Activated CD4-positive, alpha-beta T cell treated with anti-CD3 and anti-CD28 coated beads for 4 hours (primary cell): Measurements from ENCODE around the gene B9D1.

ENCODE experiments used
- DNase-seq, 2 donors: peaks; one replicate each; pipeline ENCODE4 v3.0.0-alpha.2; 2020

Gene B9D1

DNA sequence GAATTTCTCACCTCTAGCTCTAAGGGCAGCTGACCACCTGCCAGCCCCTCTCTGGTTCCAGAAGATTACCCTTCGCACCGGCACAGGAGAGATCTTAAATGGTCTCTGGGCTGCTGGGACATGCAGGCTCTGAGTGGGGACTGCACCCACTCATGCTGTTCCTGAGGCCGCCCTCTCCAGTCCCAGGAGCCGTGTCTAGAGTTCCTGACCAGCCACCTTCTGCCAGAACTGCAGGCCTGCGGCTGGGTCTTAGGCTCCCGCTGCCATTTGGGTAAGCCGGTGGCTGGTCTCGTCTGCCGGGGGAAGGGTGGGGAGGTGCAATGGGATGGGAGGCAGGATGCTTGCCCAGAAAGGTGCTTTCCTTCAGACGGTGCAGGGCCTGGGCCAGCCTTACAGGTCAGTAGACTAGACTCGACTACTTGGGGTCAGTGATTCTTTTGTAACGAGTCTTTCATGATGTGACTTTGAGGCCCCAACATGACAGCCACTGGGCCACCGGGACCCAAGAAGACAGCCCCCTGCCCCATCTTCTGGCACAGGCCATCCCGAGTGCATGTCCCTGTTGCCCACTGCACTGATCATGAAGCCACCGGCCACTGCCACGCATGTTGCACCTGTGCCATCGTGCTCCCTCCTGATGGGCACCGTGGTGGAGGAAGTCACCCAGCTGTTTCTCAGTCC lies 26.4 kb downstream of the B9D1 start:
- no peak for DNase-seq

DNA sequence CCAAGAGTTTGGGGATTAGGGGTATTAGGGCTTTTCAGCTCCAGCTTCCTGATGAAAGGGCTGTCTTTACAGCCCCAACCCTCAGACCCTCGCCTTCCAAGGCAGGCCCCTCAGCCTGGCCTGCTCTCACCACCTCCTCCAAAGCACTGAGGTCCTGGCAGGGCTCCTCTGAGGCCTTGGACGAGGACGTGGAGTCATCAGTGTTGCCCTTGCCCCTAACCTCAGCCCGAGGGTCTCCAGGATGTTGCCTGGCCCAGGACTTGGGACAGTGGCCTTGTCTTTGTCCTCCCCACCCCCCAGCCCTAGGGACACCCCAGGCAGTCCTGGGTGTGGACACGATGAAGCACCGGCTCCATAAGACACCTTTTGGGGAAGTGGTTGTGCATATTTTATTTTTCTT lies 28.2 kb downstream of the B9D1 start:
- no peak for DNase-seq

DNA sequence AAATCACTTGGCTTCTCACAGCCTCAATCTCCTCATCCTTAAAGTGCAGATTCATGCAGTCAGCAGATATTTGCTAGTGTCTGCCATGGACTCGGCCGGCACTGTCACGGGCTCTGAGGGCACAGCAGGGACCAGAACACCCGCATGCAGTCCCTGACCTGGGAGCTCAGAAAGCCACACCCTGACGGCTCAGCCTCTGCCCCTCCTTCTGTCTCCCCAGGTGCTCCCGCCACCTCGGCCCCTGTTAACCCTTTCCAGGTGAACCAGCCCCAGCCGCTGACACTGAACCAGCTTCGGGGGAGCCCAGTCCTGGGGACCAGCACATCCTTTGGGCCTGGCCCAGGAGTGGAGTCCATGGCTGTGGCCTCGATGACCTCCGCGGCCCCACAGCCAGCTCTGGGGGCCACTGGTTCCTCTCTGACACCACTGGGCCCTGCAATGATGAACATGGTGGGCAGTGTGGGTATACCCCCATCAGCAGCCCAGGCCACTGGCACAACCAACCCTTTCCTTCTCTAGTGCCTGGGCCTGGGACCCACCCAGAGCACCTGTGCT lies 28.7 kb downstream of the B9D1 start:
- DNase-seq, result no peak

DNA sequence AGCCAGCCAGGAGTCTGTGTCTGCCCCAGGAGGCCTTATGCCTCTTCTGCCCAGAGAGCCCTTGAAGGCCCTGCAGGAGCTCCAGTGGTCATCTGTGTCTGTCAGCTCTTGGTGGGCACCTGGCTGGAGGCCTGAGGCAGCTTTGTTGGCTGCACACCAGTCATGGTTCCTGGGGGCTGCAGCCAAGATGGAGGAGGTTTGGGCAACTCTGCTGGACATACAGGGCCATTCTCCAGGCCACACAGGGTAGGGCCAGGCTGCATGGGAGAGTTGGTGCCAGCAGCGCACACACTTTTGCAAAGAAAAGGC lies 29.4 kb downstream of the B9D1 start:
- DNase-seq, result no peak

DNA sequence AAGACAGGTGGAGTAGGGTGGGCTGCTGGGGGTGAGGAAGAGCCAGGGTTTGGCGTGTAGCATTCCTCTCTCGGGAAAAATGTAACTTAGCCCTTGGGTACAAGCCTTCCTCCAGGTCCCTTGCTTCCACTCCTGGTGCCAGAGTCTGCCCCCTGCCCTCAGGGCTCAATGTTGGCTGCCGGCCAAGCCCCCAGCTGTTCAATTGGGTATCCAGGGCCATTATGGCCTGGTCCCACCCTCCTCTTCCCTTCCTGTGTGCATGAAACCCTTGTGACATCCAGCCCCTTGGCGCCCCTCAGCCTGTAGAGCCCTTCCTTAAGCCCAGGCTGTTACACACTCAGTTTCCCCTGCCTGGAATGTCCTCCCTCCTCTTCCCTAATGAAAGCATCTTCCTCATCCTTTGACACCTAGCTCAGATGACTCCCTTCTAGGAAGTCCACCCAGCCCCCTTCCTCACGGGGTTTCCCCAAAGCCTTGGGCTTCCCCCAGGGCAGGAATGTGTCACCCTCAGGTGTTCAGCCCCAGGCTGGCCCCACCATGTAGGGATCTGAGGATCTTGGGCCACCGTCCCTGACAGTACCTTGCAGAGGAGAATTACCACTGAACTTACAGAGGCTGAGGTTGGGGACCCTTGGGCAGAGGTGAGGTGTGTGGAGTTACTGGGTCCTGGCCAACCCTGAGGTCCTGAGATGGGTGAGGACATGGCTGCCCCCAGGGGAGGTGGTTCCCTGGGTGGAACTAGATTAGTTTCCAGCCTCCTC lies 30.0 kb downstream of the B9D1 start:
- DNase-seq, result no peak

DNA sequence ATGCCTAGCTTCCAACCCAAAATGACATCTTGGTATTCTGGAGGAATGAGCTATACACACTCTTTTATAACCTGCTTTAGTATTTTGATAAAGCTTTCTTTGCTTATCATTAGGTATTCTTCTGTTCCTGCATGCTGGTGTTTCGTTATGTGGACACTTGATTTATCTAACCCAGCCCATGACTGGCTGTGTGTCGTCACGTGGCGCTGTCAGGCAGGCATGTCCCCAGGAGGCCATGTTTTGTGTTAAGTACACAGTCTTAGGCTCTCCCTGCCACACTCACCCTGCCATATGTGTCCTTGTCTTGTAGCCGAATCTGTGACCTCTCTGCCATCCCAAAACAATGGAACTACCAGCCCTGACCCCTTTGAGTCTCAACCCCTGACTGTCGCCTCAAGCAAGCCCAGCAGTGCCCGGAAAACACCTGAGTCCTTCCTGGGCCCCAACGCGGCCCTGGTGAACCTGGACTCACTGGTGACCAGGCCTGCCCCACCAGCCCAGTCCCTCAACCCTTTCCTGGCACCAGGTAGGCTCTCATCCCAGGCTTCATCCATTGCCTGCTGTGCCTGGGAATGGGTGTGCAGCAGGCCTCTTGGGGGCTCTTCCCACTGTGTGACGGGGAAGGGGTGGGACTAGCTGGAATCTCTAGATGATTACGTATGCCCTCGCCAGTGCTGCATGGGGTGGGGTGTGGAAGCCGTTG lies 30.8 kb downstream of the B9D1 start:
- no peak for DNase-seq

DNA sequence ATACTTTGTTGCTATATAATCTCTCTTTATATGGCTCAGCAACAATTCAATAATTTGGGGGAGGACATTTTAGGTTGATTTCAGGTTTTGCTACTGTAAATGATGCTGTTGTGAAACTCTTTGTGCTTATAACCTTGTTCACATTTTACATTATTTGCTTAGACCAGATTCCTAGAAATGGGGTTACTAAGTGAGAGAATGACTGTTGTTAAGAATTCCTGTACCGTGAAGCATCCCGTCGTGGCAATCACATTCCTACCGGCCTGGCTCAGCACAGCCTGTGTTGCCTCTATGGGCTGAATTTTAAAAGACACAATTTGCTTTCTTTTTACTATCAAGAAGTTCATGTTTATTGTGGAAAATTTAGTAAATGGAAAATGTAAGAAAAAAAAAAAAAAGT lies 31.4 kb downstream of the B9D1 start:
- no peak for DNase-seq

DNA sequence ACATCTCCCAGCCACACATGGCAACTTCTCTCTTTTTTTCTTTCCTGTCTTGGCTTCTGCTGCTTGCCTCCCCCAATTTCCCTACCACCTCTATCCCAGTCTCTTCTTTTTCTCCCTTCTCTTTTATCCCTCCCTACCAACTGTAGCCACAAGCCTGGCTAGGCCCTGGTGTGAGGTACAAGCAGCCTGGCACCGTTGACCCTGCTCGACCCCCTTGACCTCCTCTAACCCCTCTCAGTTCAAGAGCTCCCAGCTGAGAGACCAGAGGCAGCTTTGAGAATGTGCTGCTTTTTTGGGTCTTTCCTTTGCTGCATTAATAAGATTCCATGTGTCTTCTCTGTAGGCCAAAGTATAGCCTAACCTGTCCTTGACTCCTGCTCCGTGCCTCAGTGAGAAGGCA lies 32.3 kb downstream of the B9D1 start:
- DNase-seq, result no peak

DNA sequence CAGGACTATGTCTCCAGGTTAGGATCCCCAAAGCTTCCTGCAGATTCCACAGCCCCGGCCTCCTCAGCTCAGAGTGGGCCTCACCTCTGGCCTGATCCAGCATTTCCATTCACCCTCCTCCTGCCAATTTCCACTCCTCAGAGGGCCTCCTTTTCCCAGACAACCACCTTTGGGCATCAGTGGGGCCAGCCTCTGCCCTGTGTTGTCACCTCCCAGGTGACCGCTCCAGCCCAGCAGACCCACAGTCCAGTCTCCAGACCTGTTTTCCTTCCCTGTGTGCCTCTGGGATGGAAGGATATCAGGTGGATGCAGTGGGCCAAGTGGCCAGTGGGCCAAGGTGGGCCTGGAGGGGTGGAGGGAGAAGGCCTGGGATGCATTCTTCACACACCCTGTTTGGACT lies 32.7 kb downstream of the B9D1 start:
- DNase-seq, result no peak

DNA sequence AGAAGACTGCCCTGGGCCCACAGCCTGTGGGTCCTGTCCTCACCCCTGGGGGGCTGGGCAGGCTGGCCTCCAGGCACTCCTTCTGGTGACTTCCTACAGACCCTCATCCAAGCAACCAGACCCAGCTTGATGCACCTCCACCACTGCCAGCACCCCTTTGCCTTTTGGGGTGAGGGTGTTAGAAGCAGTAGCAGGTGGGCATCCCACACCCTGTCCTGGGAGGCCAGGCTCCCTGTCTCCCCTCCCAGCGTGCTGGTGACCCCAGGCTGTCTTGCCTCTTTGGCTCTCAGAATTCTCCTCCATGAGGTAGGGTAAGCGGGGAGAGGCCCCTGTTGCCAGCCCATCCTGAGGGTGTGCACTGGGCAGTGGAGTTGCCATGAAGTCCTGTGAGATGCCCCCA lies 33.4 kb downstream of the B9D1 start:
- DNase-seq, result no peak

DNA sequence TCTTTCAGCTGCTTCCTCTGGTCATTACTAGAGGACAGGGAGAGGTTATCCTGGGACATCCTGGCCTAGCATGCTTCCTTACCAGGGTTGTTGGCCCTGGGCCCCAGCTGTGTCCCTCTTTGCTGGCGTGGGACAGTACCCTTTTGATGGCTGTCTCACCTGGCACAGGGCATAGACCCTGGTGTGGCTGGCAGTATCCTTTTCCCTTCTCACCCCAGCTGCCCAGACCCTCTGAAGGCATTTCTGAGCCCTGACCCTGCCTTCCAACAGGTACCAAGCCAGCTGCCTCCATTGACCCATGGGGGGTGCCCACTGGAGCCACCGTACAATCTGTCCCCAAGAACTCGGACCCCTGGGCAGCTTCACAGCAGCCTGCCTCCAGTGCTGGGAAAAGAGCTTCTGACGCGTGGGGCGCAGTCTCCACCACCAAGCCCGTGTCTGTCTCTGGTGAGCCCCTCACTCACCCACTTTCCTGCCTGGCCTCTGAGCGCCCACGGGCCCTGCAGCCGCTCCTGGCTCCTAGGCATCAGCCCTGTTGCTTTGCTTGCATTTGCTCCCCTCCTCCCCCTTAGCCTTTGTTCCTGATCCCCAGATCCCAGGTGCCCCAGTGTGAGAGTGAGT lies 34.0 kb downstream of the B9D1 start:
- DNase-seq, result no peak

DNA sequence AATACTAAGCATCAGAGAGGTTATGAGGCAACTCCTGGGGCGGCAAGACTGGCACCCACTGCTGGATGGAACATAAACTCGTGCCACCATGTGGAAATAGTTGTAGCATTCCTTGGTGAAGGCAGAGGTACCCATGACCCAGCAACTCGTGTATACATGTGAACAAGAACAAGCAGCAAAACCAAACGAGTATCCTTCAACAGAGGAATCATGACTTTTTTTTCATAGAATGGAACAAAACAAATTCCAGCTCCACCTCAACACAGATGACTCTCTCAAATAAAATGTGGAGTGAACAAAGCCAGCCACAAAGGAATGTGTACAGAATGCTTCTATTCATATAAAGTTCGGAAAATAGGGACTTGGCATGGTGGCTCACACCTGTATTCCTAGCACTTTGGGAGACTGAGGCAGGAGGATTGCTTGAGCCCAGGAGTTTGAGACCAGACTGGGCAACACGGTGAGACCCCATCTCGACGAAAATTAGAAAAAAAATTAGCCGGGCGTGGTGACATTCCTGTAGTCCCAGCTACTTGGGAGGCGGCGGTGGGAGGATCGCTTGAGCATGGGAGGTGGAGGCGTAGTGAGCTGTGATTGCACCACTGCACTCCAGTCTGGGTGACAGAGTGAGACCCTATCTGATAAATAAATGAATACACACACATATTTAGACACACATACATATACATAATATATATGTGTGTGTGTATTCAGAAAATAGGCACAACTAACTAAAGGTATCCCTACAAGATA lies 35.3 kb downstream of the B9D1 start:
- no peak for DNase-seq

DNA sequence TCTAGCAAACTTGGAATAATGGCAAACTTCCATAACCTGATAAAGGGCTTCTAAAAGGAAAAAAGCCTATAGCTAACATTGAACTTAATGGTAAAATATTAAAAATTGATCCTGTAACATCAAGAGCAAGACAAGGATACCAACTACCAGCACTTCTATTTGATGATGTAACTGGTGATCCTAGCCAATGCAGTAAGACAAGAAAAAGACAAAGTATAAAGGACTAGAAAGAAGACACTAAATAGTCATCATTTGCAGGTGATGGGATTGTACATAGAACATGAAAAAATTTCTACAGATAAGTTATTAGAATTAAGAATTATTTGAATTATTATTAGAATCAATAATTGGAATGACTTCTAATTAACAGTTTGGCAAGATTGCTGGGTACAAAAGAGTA lies 37.0 kb downstream of the B9D1 start:
- no peak for DNase-seq

DNA sequence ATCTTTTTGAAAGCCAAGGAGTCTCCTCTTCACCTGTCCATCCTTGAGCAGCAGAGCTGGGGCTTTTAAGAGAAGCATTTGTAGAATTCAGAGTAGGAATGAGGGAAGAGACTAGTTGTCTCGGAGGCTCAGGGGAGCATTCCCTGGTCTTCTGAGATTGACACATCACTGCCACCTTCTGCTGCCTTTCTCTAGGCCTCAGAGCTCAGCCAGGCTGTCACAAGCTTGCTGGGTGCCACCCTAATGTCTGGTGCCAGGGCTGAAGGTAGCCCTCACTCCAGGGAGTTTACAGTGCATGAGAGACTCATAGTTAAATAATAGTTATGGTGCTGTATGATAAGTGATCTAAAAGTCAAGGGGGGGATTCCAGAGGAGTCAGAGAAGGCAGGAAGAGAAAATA lies 39.7 kb downstream of the B9D1 start:
- DNase-seq, result no peak

DNA sequence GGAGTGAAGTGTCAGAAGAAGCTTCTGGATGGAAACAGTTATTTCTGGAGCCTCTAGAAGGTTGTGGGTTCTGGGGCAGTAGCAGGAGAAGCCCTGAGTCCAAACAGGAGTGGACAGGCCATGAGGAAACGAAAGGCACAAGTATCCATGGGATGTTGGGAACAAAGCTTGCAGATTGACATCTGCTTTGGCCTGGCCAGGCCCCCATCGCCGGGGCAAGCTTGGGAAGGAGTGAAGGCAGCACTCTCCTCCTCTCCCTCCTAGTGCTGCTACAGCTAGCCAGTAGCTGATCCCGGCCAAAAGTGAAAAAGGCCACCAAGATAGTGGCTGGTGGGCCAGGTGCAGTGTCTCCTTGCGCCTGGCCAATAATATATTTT lies 40.4 kb downstream of the B9D1 start:
- DNase-seq, result no peak

DNA sequence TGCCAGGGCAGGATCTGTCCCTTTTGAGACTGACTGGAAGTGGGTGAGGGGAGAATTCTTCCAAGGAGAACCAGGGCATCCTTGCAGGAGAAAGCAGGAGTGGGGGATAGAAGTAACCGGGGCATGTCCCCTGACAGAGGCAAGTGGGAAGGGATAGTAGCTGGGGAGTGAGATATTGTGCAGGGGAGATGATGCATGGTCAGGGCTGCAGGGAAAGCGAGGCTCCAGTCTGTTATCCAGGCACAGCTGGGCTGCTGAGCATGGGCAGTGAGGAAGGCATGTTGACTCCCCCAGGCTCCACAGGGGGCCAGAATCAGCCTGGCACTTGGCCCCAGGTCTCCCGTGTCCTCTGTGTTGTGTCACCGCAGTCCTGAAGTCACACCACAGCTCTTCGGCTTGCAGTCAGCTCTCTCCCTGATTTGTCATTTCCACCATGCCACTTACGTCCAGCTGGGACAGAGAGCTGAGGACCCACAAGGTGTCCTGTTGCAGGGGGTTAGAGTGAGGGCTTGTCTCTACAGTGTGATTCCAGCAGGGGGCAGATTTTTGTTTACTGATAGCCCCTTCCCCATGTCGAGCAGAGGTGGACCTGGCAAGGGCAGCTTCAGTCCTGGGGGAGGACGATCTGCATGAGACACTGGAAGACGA lies 40.9 kb downstream of the B9D1 start:
- no peak for DNase-seq

DNA sequence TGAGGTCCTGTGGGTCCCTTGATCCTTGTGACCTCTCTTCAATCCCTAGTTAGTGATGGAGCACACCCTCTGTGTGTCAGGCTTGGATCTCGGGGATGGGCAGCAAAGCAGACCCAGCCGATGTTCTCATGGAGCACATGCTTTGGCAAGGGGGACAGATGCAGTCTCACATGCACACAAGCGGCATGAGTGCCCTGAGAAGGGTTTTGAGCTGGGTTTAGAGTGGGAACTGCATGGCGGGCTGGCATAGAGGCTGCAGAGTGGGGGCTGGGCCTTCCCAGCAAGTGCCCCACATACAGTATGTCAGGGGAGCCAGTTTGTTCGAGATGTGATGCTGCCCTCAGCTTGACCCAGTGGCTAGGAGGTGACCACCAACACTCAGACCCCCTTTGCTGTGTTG lies 41.6 kb downstream of the B9D1 start:
- no peak for DNase-seq

DNA sequence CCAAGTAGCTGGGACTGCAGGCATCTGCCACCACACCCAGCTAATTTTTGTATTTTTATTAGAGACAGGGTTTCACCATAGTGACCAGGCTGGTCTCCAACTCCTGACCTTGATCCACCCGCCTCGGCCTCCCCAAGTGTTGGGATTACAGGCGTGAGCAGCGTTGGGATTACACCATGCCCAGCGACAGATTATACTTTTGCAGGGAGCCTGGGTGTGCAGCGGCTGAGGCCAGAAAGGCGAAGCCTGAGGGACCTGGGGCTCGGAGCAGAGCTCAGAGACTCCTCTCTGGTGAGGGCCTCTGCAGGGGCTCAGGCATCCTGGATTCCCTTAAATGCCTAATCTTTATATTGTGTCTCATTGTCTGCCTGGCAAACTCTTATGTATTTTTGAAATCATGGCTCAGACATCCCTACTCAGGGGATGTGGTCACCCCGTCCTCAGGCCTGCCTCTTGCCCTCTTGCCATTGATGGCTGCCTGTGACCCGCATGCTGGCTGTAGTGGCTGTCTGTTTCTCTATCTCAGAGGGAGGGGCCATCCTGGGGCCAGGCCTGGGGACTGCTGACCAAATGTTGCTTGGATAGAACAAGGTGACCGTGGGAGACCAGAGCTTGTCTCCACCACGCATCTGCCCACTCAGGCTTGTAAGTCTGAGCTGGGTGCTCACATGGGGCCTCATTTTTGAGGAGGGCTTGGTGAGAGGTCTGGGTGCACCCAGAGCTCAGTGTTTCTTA lies 42.6 kb downstream of the B9D1 start:
- DNase-seq, result no peak

DNA sequence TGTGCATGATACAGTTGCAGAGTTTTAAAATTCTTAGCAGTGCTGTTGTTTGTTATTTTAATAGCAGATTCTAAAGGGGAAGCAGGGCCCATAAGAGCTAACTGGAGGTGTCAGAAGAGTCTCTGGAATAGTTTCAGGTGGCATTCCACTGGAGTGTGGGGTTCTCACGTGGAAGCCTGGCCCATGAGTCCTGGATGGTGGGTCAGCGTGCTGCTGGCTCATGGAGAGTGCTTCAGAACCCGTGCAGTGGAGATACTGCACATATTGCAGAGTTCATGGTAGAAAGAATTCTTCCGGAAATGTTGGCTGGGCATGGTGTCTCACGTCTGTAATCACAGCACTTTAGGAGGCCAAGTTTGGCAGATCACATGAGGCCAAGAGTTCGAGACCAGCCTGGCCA lies 43.9 kb downstream of the B9D1 start:
- DNase-seq, result no peak

DNA sequence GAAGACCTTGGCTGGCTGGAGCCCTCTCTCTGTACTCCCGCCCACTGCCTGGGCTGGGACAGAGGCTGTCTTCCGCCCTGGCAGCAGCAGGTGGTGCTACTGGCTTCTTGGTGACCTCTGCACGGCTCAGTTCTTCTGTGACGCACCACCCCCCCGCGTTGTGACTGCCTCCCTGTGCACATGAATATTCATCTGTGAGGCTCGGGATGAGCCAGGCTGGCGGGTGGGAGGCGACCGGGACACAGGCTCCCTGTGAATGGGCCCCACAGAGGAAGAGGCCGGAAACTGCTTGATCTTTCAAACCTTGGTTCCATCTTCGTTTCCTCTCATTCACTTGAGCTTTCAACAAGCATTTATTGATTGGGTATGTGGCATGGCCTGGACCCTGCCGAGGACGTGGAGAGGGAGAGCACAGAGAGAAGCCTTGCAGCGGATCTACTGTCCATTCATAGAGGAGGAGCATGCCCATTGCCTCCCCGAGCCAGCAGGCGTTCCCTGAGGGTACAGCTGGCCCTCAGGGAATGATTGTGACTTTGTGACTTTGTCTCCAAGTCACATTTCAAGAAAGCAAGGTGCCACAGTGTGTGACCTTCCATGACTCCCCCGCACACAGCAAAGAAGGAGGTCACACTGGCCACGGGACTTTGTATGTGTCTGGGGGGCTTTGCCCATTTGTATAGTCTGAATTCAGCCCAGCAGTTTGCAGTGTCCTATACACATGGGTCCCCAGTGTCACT lies 45.0 kb downstream of the B9D1 start:
- DNase-seq, result no peak

DNA sequence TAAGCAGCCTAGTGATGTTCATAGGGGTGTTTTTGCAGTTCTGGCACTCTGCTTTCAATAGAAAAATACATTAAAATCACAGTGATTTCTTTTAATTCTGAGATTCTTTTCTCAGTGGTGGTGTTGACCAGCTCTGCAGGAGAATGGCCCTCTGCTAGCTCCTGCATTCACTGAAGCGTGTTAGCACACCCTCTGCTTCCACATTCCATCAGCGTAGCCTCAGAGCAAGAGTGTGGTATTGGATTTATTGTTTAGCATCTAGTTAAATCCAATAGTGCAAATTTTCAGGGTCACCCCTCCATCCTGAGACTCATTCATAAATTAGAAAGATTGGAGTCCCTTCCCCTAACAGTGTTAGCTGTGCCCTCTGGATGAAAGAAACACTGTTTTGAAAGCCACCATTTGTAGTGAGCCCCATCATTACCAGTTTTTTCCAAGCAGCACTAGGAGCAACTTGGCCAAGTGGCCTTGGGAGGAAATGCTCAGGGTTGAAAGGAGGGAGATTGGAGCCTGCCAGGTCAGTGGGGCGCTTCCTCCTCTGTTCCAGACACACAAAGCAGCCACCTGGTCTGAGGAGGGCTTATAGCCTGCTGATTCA lies 45.7 kb downstream of the B9D1 start:
- no peak for DNase-seq
